ENCODE measurements around the gene GSC. TPM values are rescaled to one million over a fixed set of nuclear protein-coding genes. Genes with fewer than 3 reads are reported as not detected.
"Not testable (repeated sequence)": the region's sequence is repeated elsewhere in the genome, so short reads cannot be mapped to it uniquely, and the experiment has no call there.

GSC gene
- polyA plus RNA-seq, 1 donor (not counting 4 experiments of a cell fraction or from before 2014, with no cell fraction given): not detected

- Histone ChIP-seq H3K27ac (ENCODE audit: control insufficient read depth, insufficient read depth, low read length) (no peak overlapping the region), H4K20me1 (ENCODE audit: control insufficient read depth, extremely low read depth, insufficient read depth, low read length) (no peaks in the 10 kb centered on the region), H3K9me3 (ENCODE audit: control insufficient read depth, low read depth, low read length) (no peaks in the 10 kb centered on the region), H3K4me1 (ENCODE audit: control insufficient read depth, extremely low read depth, insufficient read depth, low read length) (no peaks in the 10 kb centered on the region), H3K9me1 (ENCODE audit: control insufficient read depth, extremely low read depth, insufficient read depth, low read length) (no peaks in the 10 kb centered on the region), H3K9ac (ENCODE audit: control insufficient read depth, extremely low read depth, insufficient read depth, low read length) (no peak overlapping the region), H3K79me2 (ENCODE audit: control insufficient read depth, insufficient read depth, low read length) (no peaks in the 10 kb centered on the region), H3K4me2 (ENCODE audit: control insufficient read depth, extremely low read depth, insufficient read depth, low read depth, low read length) (no peak overlapping the region), H2AFZ (ENCODE audit: control insufficient read depth, low read length) (no peak overlapping the region), H3K27me3 (ENCODE audit: control insufficient read depth, extremely low read depth, insufficient read depth, low read length) (no peaks in the 10 kb centered on the region), H3K36me3 (ENCODE audit: control insufficient read depth in 2 of 2, extremely low read depth in 1 of 2, insufficient read depth in 2 of 2, low read length in 2 of 2) (no peaks in the 10 kb centered on the region), H3K4me3 (ENCODE audit: control insufficient read depth in 2 of 3, extremely low read depth in 1 of 3, insufficient read depth in 2 of 3, low read depth in 1 of 3, low read length in 3 of 3) (no peak overlapping the region)
- no peak for TF ChIP-seq EZH2 (IDR thresholded peaks at IDR 0.05; ENCODE audit: low read length)
- TF ChIP-seq CTCF (optimal IDR thresholded peaks at IDR 0.05 in 1 of 3, IDR thresholded peaks at IDR 0.05 in 1 of 3, conservative IDR thresholded peaks at IDR 0.05 in 1 of 3; ENCODE audit: extremely low read depth in 1 of 3, insufficient read depth in 2 of 3, low read length in 3 of 3): no peak
- FAIRE-seq: no peak
- no peak for DNase-seq (ENCODE audit: low read depth, low spot score)
- dilution Hi-C loops (cut with MboI; ENCODE audit: extremely low pct_ligation_motif_present, low sequenced_read_pairs): no loop called here
These were observed 41.0 kb downstream of the GSC start for GRCh38 chr14:94728950-94729349.

GRCh38 chr14:94728440-94728839, 41.5 kb downstream of the GSC start:
- H3K4me2 ChIP-seq (ENCODE audit: control insufficient read depth, extremely low read depth, insufficient read depth, low read depth, low read length); H3K4me3 ChIP-seq (ENCODE audit: control insufficient read depth in 2 of 3, extremely low read depth in 1 of 3, insufficient read depth in 2 of 3, low read depth in 1 of 3, low read length in 3 of 3); H3K27me3 ChIP-seq (ENCODE audit: control insufficient read depth, extremely low read depth, insufficient read depth, low read length); H3K9me3 ChIP-seq (ENCODE audit: control insufficient read depth, low read depth, low read length); H3K9me1 ChIP-seq (ENCODE audit: control insufficient read depth, extremely low read depth, insufficient read depth, low read length); H4K20me1 ChIP-seq (ENCODE audit: control insufficient read depth, extremely low read depth, insufficient read depth, low read length); H3K36me3 ChIP-seq (ENCODE audit: control insufficient read depth in 2 of 2, extremely low read depth in 1 of 2, insufficient read depth in 2 of 2, low read length in 2 of 2); H3K4me1 ChIP-seq (ENCODE audit: control insufficient read depth, extremely low read depth, insufficient read depth, low read length); H2AFZ ChIP-seq (ENCODE audit: control insufficient read depth, low read length); H3K9ac ChIP-seq (ENCODE audit: control insufficient read depth, extremely low read depth, insufficient read depth, low read length); FAIRE-seq; H3K27ac ChIP-seq (ENCODE audit: control insufficient read depth, insufficient read depth, low read length); DNase-seq (ENCODE audit: low read depth, low spot score); dilution Hi-C loops (cut with MboI; ENCODE audit: extremely low pct_ligation_motif_present, low sequenced_read_pairs); H3K79me2 ChIP-seq (ENCODE audit: control insufficient read depth, insufficient read depth, low read length): not testable (repeated sequence)

GRCh38 chr14:94726649-94727048, 43.3 kb downstream of the GSC start:
- H3K79me2 ChIP-seq (ENCODE audit: control insufficient read depth, insufficient read depth, low read length); H3K4me1 ChIP-seq (ENCODE audit: control insufficient read depth, extremely low read depth, insufficient read depth, low read length); H3K9ac ChIP-seq (ENCODE audit: control insufficient read depth, extremely low read depth, insufficient read depth, low read length); H3K4me2 ChIP-seq (ENCODE audit: control insufficient read depth, extremely low read depth, insufficient read depth, low read depth, low read length); H3K27me3 ChIP-seq (ENCODE audit: control insufficient read depth, extremely low read depth, insufficient read depth, low read length); H3K9me3 ChIP-seq (ENCODE audit: control insufficient read depth, low read depth, low read length); H3K4me3 ChIP-seq (ENCODE audit: control insufficient read depth in 2 of 3, extremely low read depth in 1 of 3, insufficient read depth in 2 of 3, low read depth in 1 of 3, low read length in 3 of 3); H4K20me1 ChIP-seq (ENCODE audit: control insufficient read depth, extremely low read depth, insufficient read depth, low read length); FAIRE-seq; H2AFZ ChIP-seq (ENCODE audit: control insufficient read depth, low read length); H3K9me1 ChIP-seq (ENCODE audit: control insufficient read depth, extremely low read depth, insufficient read depth, low read length); H3K36me3 ChIP-seq (ENCODE audit: control insufficient read depth in 2 of 2, extremely low read depth in 1 of 2, insufficient read depth in 2 of 2, low read length in 2 of 2); DNase-seq (ENCODE audit: low read depth, low spot score); H3K27ac ChIP-seq (ENCODE audit: control insufficient read depth, insufficient read depth, low read length); dilution Hi-C loops (cut with MboI; ENCODE audit: extremely low pct_ligation_motif_present, low sequenced_read_pairs): not testable (repeated sequence)

Data from keratinocyte (primary cell).